ENCODE measurements around the gene PLXNA4.

DNA sequence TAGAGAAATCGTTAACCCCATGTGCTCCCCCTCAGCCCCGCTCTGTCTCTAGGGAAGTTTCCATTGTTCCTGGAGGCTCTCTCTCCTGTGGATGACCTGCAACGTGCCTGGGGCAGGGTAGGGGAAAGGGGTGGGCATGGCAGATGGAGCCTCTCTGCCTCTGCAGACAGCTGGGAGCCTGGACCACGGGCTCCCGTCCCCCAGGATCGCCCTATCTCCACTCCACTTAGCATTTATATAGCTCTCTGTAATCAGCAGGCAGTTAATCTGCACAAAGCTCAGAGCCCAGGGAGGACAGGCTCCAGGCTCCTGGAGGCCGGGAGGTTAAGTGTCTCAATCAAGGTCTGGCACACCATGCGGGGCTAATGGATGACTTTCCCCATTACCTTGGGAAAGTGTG, 369.7 kb downstream of the PLXNA4 start:
- TF ChIP-seq MYC (IDR thresholded peaks at IDR 0.05; ENCODE audit: low read depth, low read length) (no peak), CTCF (IDR thresholded peaks at IDR 0.05; ENCODE audit: low read depth, low read length) (no peak), POLR2A (IDR thresholded peaks at IDR 0.05; ENCODE audit: extremely low read depth, insufficient read length) (no peak)
